ENCODE results near the gene MAG.

MAG gene

DNA sequence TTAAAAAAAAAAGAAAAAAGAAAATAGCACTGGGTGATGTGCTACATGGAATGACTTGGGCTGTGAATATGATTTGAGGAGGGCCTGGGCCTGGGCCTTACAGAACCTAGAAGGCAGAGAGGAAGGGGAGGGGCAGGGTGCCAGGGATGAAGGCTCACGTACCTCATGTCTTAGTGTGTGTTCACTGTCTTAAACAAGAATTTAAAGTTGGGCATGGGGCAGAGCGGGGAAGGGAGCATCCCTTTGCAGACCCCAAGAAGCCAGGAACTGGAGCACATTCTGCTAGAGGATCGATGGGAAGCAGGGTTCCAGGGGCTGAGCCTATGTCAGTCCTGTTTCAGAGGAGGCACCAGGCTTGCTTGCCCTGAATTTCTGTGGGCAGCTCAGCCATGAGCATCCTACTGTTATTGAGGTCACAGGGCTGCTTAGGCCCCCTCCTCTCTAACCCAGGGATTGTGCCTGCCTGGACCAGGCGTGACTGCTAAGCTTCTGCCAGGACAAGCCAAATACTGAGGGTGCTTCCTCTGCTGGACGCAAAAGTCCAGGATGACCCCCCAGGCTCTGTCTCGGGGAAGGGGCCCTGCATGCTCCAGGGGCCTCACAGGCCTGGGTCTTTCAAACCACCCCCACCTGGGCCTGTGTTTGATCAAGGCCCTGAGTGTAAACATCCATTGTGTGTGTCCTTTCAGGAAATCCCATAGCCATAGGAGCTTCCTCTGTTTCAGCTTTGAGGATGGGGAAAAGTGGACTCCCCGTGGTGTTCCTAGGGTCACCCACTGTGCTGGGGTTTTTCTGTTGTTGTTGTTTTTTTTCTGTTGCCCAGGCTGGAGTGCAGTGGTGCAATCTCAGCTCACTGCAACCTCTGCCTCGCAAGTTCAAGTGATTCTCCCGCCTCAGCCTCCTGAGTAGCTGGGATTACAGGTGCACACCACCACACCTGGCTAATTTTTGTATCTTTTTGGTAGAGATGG, 38.4 kb upstream of the MAG start:
- Histone ChIP-seq H3K9me3 (ENCODE audit: control insufficient read depth in 1 of 2, low read length in 2 of 2) (no peaks in the 10 kb centered on the region), H3K9ac (ENCODE audit: low read depth in 1 of 2, low read length in 2 of 2) (no peak overlapping the region), H3K27ac (ENCODE audit: low read depth, low read length) (no peak overlapping the region), H3K36me3 (ENCODE audit: control insufficient read depth in 1 of 2, insufficient read depth in 2 of 2, low read length in 2 of 2) (peaks cover 0 to 41% of the 10 kb centered on the region in 2 donors), H3K27me3 (ENCODE audit: control insufficient read depth in 1 of 2, insufficient read depth in 2 of 2, low read length in 2 of 2) (no peaks in the 10 kb centered on the region), H3K4me3 (ENCODE audit: low read depth in 1 of 2, low read length in 2 of 2) (no peak overlapping the region), H3K4me1 (ENCODE audit: control insufficient read depth in 1 of 2, insufficient read depth in 2 of 2, low read length in 2 of 2) (peaks cover 9 to 13% of the 10 kb centered on the region in 2 donors)

DNA sequence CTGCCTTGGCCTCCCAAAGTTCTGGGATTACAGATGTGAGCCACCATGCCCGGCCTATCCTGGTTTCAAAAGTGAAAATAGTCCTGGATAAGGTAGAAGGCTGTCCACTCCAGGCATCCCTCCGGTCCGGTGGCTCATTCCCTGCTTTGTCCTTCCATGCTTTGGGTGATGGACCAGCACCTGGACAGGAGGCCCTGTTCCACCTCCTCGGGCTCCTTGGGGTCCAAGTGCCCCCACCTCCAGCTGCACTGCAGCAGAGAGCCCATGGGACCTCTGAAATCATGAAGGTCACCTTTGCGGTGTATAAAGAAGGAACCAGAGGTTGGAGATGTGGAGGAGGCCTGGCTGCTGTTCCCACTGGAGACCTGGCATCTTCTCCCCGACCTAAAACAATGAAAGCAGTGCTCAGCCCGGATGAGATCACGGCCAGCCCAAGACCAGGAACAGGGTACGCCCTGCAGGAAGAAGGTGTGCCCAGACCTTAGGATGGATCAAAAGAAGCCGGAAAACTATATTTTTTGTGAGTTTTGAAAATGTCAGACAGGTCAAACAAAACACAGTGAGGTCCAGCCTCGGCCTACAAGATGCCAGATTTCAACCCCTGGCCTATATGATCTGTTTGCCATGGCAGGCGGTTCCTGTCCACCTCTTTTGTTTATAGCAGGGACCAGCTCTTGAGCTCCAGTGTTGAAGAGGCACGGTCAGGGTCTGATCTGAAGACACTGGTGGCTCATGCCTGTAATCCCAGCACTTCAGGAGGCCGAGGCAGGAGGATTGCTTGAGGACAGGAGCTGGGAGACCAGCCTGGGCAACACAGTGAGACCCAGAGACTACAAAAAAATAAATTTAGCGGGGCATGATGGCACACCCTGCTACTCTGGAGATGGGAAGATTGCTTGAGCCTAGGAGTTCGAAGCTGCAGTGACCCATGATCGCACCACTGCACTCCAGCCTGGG, 37.3 kb upstream of the MAG start:
- peaks cover 9 to 13% of the 10 kb centered on the region in 2 donors for H3K4me1 ChIP-seq (ENCODE audit: control insufficient read depth in 1 of 2, insufficient read depth in 2 of 2, low read length in 2 of 2)
- no peak overlapping the region for H3K9ac ChIP-seq (ENCODE audit: low read depth in 1 of 2, low read length in 2 of 2)
- H3K9me3 ChIP-seq (ENCODE audit: control insufficient read depth in 1 of 2, low read length in 2 of 2), result no peaks in the 10 kb centered on the region
- H3K27me3 ChIP-seq (ENCODE audit: control insufficient read depth in 1 of 2, insufficient read depth in 2 of 2, low read length in 2 of 2), result no peaks in the 10 kb centered on the region
- H3K36me3 ChIP-seq (ENCODE audit: control insufficient read depth in 1 of 2, insufficient read depth in 2 of 2, low read length in 2 of 2), result peaks cover 0 to 49% of the 10 kb centered on the region in 2 donors
- H3K27ac ChIP-seq (ENCODE audit: low read depth, low read length), result no peak overlapping the region
- H3K4me3 ChIP-seq (ENCODE audit: low read depth in 1 of 2, low read length in 2 of 2), result no peak overlapping the region

DNA sequence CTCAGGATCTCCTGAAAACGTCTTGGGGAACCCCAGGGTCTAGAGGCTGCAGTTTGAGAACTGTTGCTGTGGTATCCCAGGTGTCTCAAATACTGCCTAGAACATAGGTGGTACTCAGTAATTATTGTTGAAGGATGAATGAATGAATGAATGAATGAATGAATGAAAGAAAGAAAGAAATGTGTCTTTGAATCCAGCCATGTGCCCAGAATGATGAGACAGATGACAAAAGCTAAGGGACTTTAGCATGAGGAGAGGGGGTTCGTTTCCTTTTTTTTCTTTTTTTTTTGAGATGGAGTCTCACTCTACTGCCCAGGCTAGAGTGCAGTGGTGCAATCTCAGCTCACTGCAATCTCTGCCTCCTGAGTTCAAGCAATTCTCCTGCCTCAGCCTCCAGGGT, 35.4 kb upstream of the MAG start:
- Histone ChIP-seq H3K27ac (ENCODE audit: low read depth, low read length) (no peak overlapping the region), H3K9me3 (ENCODE audit: control insufficient read depth in 1 of 2, low read length in 2 of 2) (no peaks in the 10 kb centered on the region), H3K27me3 (ENCODE audit: control insufficient read depth in 1 of 2, insufficient read depth in 2 of 2, low read length in 2 of 2) (no peaks in the 10 kb centered on the region), H3K36me3 (ENCODE audit: control insufficient read depth in 1 of 2, insufficient read depth in 2 of 2, low read length in 2 of 2) (peaks cover 0 to 53% of the 10 kb centered on the region in 2 donors), H3K4me1 (ENCODE audit: control insufficient read depth in 1 of 2, insufficient read depth in 2 of 2, low read length in 2 of 2) (peaks cover 0 to 6% of the 10 kb centered on the region in 2 donors), H3K9ac (ENCODE audit: low read depth in 1 of 2, low read length in 2 of 2) (no peak overlapping the region), H3K4me3 (ENCODE audit: low read depth in 1 of 2, low read length in 2 of 2) (no peak overlapping the region)

- Histone ChIP-seq H3K9me3 (ENCODE audit: control insufficient read depth in 1 of 2, low read length in 2 of 2) (no peaks in the 10 kb centered on the region), H3K36me3 (ENCODE audit: control insufficient read depth in 1 of 2, insufficient read depth in 2 of 2, low read length in 2 of 2) (peaks cover 0 to 52% of the 10 kb centered on the region in 2 donors), H3K27ac (ENCODE audit: low read depth, low read length) (no peak overlapping the region), H3K4me1 (ENCODE audit: control insufficient read depth in 1 of 2, insufficient read depth in 2 of 2, low read length in 2 of 2) (peaks cover 0 to 6% of the 10 kb centered on the region in 2 donors), H3K4me3 (ENCODE audit: low read depth in 1 of 2, low read length in 2 of 2) (no peak overlapping the region), H3K9ac (ENCODE audit: low read depth in 1 of 2, low read length in 2 of 2) (no peak overlapping the region), H3K27me3 (ENCODE audit: control insufficient read depth in 1 of 2, insufficient read depth in 2 of 2, low read length in 2 of 2) (no peaks in the 10 kb centered on the region)
These were observed 34.9 kb upstream of the MAG start for GRCh38 chr19:35257113-35257461.

DNA sequence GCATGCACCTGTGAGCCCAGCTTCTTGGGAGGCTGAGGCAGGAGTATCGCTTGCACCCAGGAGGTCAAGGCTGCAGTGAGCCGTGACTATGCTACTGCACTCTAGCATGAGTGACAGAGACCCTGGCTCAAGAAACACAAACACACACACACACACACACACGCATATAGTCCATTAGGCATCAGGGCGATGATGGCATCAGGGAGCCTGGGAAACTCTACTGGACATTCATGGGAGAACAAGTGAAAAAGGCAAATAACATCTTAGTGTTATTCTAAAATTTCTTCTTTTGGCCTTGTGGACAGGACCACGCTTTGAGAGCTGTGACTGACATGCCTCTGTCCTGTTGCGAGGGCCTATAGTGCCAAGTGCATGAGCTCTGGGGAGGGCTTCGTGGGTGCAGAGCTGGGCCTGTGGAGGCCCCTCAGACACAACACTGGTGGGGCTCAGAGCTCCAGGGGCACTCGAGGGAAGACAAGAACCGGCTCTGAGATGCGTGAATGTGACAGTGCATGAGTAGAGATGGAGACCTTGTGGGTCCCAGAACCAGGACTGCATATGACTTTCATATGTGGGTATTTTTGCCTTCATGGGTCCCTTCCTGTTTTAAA, 31.2 kb upstream of the MAG start:
- no peak overlapping the region for H3K27ac ChIP-seq (ENCODE audit: low read depth, low read length)
- no peak overlapping the region for H3K9ac ChIP-seq (ENCODE audit: low read depth in 1 of 2, low read length in 2 of 2)

DNA sequence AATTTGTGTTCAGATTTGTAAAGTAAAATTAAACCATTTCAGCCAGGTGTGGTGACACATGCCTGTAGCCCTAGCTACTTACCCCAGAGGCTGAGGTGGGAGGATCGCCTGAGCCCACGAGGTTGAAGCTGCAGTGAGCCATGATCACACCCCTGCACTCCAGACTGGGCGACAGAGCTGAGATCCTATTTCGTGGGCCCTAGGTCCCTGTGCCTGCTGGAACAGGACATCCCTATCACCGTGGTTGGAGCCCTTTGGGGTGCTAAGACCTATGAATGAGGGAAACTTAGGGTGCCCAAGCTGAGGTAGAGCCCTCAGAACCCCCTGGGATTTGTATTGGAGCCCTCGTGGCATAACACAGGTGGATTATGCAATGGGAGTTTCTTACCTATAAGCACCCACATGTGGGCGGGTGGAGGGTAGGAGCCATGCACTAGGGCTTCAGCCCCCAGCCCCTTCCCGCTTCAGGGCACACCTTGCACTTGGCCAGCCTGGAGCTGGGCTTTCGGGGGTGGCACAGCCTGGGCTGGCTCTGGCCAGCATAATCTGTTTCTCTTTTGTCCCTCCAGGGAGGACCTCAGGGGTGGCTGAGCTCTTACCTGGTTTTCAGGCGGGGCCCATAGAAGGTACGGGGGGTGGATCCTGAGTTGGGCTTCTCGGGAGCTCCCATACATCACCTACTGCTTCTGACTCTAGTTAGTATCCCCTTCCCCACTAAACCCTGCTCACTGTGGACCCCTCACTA, 30.4 kb upstream of the MAG start:
- no peak overlapping the region for H3K27ac ChIP-seq (ENCODE audit: low read depth, low read length)
- H3K9ac ChIP-seq (ENCODE audit: low read depth in 1 of 2, low read length in 2 of 2), result no peak overlapping the region
- peaks cover under 1 to 3% of the 10 kb centered on the region in 2 donors for H3K4me1 ChIP-seq (ENCODE audit: control insufficient read depth in 1 of 2, insufficient read depth in 2 of 2, low read length in 2 of 2)
- no peaks in the 10 kb centered on the region for H3K9me3 ChIP-seq (ENCODE audit: control insufficient read depth in 1 of 2, low read length in 2 of 2)
- peaks cover 0 to 61% of the 10 kb centered on the region in 2 donors for H3K36me3 ChIP-seq (ENCODE audit: control insufficient read depth in 1 of 2, insufficient read depth in 2 of 2, low read length in 2 of 2)
- H3K4me3 ChIP-seq (ENCODE audit: low read depth in 1 of 2, low read length in 2 of 2), result no peak overlapping the region
- H3K27me3 ChIP-seq (ENCODE audit: control insufficient read depth in 1 of 2, insufficient read depth in 2 of 2, low read length in 2 of 2), result no peaks in the 10 kb centered on the region

More for the DNA sequence above, 31.2 kb upstream of the MAG start:
- Histone ChIP-seq H3K4me1 (ENCODE audit: control insufficient read depth in 1 of 2, insufficient read depth in 2 of 2, low read length in 2 of 2) (no peaks in the 10 kb centered on the region), H3K4me3 (ENCODE audit: low read depth in 1 of 2, low read length in 2 of 2) (no peak overlapping the region), H3K36me3 (ENCODE audit: control insufficient read depth in 1 of 2, insufficient read depth in 2 of 2, low read length in 2 of 2) (peaks cover 0 to 56% of the 10 kb centered on the region in 2 donors), H3K27me3 (ENCODE audit: control insufficient read depth in 1 of 2, insufficient read depth in 2 of 2, low read length in 2 of 2) (no peaks in the 10 kb centered on the region), H3K9me3 (ENCODE audit: control insufficient read depth in 1 of 2, low read length in 2 of 2) (no peaks in the 10 kb centered on the region)

DNA sequence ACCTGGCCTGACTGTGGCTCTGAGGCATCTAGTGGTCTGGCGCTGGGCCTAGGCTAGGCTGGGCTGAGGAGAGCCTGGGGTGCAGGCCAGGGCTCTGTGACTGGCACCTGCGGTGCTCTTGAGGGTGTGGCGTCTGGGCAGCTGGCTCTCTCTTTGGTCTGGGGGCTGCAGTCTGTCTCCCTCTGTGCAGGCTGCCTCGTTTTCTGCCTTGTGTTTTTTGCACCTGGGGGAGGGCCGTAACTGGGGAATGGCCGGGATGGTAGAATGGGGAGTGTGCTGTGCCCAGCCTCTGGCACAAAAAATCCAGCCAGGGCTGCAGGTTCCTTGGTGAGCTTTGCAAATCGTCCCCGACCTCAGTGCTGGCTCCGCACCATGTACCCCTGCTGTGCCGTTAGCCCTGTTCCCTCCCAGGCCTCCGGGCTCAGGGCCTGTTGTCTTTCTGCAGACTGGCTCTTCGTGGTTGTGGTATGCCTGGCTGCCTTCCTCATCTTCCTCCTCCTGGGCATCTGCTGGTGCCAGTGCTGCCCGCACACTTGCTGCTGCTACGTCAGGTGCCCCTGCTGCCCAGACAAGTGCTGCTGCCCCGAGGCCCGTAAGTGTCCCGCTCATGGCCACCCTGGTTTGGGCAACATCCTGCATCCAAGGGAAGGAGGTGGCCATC, 29.7 kb upstream of the MAG start:
- H3K27ac ChIP-seq (ENCODE audit: low read depth, low read length), result no peak overlapping the region
- H3K4me3 ChIP-seq (ENCODE audit: low read depth in 1 of 2, low read length in 2 of 2), result no peak overlapping the region
- peaks cover 5 to 10% of the 10 kb centered on the region in 2 donors for H3K4me1 ChIP-seq (ENCODE audit: control insufficient read depth in 1 of 2, insufficient read depth in 2 of 2, low read length in 2 of 2)
- H3K36me3 ChIP-seq (ENCODE audit: control insufficient read depth in 1 of 2, insufficient read depth in 2 of 2, low read length in 2 of 2), result peaks cover 0 to 59% of the 10 kb centered on the region in 2 donors
- H3K27me3 ChIP-seq (ENCODE audit: control insufficient read depth in 1 of 2, insufficient read depth in 2 of 2, low read length in 2 of 2), result no peaks in the 10 kb centered on the region
- no peaks in the 10 kb centered on the region for H3K9me3 ChIP-seq (ENCODE audit: control insufficient read depth in 1 of 2, low read length in 2 of 2)
- H3K9ac ChIP-seq (ENCODE audit: low read depth in 1 of 2, low read length in 2 of 2), result no peak overlapping the region

DNA sequence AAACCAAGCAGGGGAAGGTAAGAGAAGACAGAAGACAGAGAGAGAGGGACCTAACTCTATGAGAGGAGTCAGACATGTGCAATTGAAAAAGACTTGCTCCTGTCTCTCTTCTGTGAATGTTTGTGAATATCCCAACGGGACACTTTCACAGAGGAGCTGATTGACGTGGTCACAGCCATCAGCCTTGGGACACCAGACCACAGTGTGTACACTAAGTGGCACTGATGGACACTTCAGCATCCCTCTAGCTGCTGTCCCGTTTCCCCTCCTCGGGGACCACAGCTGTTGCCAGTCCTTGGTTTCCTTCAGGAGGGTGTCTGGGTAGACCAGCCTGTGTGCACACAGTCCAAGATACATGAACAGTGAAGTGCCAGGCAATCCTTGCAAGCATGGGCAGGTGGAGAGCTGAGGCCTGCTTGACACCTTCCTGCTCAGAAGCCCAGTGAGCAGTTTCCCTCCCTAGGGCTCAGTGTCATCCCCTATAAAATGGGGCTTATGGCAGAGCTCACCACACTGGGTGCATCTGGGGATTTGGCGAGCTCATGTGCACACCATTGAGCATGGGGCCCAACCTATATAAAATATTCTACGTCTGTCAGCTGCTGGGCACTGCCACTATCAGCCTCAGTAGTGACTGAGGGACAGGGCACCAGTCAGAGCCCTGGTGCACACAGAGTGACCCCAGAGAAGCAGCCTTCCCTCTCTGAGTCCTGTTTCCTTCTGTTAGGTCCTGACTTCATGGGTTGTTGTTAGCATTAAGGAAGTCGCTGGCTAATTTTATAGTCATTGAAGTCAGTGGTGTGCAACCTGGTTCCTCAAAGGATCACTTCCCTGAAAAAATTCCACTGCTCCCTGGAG, 27.5 kb upstream of the MAG start:
- Histone ChIP-seq H3K4me3 (ENCODE audit: low read depth in 1 of 2, low read length in 2 of 2) (no peak overlapping the region), H3K9me3 (ENCODE audit: control insufficient read depth in 1 of 2, low read length in 2 of 2) (no peaks in the 10 kb centered on the region), H3K9ac (ENCODE audit: low read depth in 1 of 2, low read length in 2 of 2) (no peak overlapping the region), H3K36me3 (ENCODE audit: control insufficient read depth in 1 of 2, insufficient read depth in 2 of 2, low read length in 2 of 2) (peaks cover 0 to 47% of the 10 kb centered on the region in 2 donors), H3K27me3 (ENCODE audit: control insufficient read depth in 1 of 2, insufficient read depth in 2 of 2, low read length in 2 of 2) (no peaks in the 10 kb centered on the region), H3K4me1 (ENCODE audit: control insufficient read depth in 1 of 2, insufficient read depth in 2 of 2, low read length in 2 of 2) (peaks cover 5 to 11% of the 10 kb centered on the region in 2 donors), H3K27ac (ENCODE audit: low read depth, low read length) (no peak overlapping the region)

Data from duodenal mucosa (tissue), 2 donors.